SK-N-DZ (cell line): ENCODE data around the gene UPK3B.
"Not testable (repeated sequence)": the region's sequence is repeated elsewhere in the genome, so short reads cannot be mapped to it uniquely, and the experiment has no call there.

ENCODE experiments used
- DNase-seq: peaks from one replicate; pipeline ENCODE4 v3.0.0-alpha.2; 2015; ENCODE audit warnings: low spot score
- small RNA-seq, 2 experiments: library from RNA; depleted of rRNA; stranded (forward); fragments of <200 nt; gene quantifications; one replicate each; pipeline ENCODE3, GENCODE V24; 2014

The UPK3B gene

DNA sequence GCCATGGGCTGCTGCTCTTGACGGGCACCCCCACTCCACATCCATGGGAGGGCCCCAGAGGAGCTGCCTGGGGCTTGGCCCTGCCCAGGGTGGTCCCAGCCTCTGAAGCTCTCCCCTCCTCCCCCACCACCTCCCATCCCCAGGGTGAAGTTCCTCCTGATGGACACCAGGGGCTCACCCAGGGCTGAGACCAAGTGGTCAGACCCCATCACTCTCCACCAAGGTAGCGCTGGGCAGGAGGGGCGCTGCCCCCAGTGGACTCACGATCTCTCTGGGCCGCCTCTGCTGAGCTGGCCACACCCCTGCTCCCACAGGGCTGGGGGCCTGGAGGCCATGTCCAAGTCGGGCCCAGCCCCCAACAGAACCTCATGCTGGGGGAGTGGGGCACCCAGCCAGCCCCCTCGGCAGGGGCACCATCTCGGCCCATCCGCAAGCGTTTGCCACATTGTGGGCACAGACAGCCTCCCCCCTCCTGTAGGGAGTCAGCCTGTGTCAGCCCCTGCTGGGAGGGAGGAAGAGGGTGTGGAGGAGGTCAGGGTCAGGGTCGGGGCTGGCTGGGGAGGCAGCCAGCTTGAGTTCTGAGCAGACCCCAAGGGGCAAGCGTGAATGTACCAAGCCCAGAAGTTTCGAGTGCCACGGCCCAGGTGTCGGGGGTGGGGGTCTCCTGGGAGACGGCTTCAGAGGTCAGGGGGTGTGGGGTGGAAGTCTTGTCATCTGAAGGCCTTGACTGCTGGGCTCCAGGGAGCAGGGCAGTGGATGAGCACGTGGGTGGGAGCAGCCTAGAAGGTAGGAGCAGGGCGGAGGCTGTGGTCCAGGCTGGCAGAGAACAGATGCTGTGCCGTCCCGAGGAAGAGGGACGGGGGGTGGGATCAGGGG lies 2.8 kb downstream of the UPK3B start:
- DNase-seq = peak; percentile 75

DNA sequence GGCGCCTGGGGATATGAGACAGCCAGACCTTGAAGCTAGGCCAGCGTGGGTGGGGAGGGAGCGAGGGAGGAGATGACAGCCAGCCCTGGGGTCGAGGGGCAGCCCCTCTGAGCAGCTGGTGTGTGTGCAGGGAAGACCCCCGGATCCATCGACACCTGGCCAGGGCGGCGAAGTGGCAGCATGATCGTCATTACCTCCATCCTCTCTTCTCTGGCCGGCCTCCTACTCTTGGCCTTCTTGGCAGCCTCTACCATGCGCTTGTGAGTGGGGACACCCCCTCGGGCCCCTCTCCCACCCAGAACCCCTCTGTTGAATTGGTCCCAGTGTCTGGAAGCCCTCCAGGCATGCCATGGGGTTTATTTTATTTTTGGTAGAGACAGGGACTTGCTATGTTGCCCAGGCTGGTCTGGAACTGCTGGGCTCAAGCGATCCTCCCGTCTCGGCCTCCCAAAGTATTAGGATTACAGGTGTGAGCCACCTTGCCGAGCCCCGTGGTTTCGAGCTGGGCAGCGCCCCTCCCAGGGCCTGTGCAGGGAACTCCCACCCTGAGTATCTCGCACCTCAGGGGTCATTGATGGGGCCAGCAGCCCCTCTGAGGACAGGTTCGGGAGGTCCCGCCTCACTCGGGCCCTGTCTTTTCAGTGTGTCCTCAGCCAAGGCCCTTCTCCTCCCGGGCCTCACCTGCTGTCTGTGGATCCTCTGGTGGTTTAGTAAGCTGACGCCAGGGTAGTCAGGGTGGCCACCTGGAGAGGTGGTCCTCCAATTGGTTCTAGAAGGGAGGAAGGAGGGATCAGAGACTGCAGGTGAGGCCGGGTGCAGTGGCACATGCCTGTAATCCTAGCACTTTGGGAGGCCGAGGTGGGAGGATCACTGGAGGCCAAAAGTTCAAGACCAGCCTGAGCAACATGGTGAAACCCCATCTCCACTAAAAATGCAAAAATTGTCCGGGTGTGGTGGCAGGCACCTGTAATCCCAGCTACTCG lies 3.8 kb downstream of the UPK3B start:
- peak; percentile 11 for DNase-seq

DNA sequence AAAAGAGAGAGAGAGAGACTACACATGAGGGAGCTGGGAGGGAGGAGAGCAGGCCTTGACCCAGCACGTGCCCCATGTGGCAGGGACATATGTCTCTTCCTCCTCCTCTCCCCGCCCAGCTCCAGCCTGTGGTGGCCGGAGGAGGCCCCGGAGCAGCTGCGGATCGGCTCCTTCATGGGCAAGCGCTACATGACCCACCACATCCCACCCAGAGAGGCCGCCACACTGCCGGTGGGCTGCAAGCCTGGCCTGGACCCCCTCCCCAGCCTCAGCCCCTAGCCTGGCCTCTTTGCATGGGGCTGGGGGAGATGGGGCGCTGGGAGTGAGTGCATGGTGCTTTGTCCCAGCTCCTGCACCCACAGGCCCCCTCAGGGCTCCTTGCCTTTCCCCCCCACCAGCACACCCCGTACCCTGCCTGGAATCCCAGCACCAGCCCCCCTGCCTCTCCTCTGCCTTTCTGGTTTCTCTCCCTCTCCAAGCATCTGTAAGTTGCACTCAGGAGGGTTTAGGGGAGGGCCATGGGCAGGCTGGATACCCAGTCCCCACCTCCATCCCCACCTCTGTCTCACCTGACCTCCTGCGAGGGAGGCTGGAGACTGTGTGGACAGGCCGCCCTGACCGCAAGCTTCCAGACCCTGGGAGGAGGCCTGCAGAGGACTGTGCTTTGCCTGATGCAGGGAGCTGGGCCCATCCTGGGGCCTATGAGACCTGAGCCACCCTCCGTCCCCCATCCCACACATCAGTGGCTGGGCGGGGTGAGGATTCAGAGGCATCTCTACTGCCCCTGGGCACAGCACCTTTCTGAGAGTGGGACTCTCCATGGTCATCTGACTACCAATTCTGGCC lies 4.8 kb downstream of the UPK3B start:
- DNase-seq = peak; percentile 40

DNA sequence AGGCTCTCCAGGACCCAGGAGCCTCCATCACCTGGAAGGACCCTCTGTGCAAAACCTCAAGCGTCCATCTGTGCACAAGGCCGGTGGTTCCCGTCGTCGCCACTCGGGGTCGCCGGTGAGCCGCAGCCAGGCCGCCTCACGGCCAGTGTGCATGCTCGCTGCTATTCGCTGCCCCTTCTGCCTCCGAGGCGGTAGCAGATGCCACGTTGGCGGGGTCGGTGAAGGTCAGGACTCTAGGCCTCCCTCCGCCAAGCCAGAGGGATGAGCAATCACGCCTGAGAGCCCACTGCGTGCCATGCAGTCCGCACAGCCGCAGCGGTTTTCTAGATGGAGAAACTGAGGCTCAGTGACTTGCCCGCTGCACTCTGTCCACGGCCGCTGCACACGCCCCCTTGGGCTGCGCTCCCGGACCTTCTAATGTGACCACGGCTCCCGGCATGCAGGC lies 5.7 kb downstream of the UPK3B start:
- DNase-seq = no peak

DNA sequence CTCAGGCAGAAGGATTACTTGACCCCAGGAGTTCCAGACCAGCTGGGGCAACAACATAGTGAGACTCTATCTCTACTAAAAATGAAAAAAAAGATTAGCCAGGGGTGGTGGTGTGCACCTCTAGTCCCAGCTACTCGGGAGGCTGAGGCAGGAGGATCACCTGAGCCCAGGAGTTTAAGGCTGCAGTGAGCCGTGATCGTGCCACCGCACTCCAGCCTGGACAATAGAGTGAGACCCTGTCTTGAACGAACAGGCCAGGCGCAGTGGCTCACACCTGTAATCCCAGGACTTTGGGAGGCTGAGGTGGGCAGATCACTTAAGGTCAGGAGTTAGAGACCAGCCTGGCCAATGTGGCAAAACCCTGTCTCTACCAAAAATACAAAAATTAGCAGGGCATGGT lies 6.6 kb downstream of the UPK3B start:
- not testable (repeated sequence) for DNase-seq

DNA sequence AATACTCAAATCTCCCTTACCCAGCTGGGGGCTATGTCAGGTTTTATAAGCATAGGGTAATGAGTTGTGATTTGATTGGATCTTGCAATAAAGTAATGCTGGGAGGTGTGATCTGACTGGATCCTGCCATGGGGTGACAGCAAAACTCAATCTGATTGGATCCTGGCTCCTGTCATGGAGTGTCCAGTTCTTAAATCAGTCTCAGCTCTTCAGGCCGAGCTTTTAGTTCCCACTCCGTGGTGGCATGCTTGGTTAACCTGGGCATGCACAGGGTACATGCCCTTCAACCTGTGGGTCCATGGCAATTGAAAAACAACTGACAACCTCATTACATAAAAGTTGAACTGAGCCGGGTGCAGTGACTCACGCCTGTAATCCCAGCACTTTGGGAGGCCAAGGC lies 15.8 kb downstream of the UPK3B start:
- DNase-seq = not testable (repeated sequence)

DNA sequence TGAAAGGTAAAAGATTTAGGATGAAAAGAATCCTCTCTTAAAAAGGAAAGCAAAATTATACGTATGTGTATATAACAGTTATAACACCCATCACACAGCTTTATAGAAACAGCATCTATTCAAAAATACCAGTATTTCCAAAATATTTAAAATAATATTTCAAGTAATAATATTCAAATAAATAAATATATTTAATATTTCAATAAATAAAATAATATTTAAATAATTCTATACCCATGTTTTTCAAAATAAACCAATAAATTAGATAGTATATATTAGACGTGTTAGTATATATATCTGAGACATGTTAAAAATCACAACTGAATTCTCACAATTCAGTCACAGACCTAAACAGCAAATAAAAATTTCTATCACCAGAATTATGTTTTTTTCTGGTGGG lies 21.3 kb downstream of the UPK3B start:
- DNase-seq = not testable (repeated sequence)

DNA sequence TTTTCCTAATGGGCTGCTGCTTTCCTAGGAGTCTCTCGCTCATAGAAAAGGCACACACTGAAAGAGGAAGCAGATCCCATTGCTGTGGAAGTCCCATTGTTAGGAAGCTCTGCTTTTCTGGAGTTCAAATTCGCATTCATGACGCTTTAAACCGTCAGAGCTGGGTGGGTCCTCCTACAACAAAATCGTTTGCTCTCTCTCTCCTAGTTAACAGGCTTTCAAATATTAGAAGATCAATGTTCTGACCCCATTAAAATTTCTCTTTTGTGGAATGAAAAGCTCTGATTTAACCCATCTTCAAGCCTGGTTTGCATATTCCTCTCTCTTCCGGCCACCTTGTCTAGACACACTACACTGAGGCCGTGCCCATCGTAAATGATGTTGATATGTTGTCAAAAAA lies 32.8 kb downstream of the UPK3B start, which contains the start of gene SPDYE16:
Gene SPDYE16, minus strand, starts transcription at position 101 of the 400 bp plus-strand sequence. CDS start 1,838 bp downstream, outside the sequence.
- not testable (repeated sequence) for DNase-seq

DNA sequence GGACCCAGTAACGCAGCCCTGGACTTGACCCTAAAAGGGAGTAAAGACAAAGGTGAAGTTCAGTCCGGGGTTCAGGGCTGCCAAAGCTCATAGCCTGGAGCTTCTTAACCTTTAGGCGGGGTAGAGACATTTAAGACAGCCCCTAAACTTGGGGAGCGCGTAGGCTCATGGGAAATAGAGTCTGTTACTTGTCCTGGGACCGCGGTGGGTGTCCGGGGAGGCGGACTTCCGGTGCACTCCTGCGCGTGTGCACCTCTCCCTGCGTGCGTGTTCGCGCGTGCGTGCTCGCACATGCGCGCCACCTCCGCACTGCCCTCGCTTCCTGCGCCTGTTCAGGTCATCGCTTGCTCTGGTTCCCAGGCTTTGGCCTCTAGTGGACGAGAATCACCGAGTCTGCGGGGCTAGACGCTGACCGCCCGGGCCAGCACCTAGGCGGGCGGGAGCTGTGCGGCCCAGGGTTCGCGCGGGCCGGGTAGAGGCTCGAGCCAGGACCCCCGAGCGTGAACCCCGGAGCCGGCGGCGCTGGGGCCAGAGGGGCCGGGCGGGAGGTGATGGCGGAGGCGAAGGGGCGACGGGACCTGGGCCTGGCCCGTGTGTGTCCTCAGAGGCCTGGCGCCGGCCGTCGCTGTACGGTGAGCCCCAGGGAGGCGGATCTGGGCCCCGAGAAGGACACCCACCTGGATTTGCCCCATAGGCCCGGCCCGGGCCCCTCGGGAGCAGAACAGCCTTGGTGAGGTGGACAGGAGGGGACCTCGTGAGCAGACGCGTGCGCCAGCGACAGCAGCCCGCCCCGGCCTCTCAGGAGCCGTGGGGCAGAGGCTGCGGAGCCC lies 38.9 kb downstream of the UPK3B start:
- DNase-seq = peak; percentile 96

DNA sequence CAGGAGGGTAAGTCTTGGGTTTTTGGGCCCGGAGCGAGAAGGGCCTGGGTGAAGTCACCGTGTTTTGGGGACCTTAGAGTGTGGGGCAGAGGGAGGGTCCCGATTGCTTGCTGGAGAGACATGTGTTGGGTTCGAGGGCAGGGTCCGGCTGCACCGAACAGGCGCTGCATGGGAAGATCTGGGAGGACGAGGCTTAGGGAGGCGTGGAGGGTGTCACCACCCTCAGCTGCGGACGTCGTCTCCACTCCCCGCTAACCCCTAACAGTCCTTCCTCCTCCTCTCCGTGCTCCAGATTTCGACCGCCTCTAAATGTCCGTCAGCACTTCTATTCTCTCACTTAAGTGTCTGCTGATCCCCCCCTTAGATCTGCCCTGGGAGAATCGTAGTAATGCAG lies 39.5 kb downstream of the UPK3B start:
- not testable (repeated sequence) for DNase-seq

DNA sequence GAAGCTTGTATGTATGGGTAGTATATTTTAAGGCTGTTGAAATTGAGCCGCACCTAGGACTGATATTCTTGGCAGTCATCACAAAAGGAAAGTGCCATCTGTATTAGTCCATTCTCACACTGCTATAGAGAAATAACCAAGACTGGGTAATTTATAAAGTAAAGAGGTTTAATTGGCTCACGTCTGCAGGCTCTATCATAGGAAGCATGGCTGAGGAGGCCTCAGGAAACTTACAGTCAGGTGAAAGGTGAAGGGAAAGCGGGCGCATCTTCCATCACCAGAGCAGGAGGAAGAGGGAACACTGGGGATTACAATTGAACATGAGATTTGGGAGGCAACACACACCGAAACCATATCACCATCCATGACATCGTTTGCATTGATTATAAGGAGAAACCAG lies 41.6 kb downstream of the UPK3B start:
- DNase-seq = not testable (repeated sequence)

DNA sequence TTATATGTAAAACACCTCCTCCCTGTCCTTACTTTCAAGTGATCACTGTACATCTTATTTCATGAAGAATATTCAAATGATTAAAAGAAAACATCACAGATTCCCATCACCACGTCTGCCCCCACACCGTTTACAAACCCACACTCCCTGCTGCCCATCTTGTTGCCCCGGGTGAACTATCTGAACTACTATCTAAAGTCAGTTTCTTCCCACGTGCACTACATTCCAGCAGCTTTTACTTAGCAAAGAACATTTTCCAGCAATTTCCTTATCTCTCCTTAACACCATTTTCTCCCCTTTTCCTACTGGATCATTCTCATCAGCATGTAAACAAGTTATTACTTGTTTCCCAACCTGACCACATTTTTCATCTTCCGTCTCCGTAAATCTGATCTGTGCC lies 49.3 kb downstream of the UPK3B start:
- DNase-seq = not testable (repeated sequence)

DNA sequence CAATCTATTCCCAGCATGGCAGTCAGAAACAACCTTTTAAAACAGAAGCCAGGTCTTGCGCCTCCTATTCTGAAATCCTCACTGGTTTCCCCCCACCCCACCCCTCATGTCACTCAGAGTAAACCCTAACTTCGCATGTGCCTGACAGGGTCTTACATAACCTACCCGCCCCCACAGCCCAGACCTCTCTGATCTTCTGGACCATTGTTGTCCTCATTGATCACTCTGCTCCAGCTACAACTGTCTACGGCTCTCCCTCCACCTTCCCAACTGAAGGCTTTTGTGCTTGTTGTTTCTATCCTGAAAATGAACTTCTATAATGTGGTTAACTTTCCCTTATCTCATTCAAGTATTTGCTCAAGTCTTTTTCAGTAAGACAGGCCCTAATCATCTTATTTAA lies 49.8 kb downstream of the UPK3B start:
- DNase-seq = not testable (repeated sequence)

DNA sequence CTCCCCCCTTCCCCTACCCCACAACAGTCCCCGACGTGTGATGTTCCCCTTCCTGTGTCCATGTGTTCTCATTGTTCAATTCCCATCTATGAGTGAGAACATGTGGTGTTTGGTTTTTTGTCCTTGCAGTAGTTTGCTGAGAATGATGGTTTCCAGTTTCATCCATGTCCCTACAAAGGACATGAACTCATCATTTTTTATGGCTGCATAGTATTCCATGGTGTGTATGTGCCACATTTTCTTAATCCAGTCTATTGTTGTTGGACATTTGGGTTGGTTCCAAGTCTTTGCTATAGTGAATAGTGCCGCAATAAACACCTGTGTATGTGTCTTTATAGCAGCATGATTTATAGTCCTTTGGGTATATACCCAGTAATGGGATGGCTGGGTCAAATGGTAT lies 51.0 kb downstream of the UPK3B start:
- DNase-seq = not testable (repeated sequence)

DNA sequence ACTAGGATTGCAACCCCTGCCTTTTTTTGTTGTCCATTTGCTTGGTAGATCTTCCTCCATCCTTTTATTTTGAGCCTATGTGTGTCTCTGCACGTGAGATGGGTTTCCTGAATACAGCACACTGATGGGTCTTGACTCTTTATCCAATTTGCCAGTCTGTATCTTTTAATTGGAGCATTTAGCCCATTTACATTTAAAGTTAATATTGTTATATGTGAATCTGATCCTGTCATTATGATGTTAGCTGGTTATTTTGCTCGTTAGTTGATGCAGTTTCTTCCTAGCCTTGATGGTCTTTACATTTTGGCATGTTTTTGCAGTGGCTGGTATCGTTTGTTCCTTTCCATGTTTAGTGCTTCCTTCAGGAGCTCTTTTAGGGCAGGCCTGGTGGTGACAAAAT lies 54.6 kb downstream of the UPK3B start:
- DNase-seq = not testable (repeated sequence)

Small RNAs within 50 kb of the gene (small RNA-seq; reads per million reads assigned to genes)
- 0 reads per million in 2 experiments for gene RF00019
